Liver (tissue), 9 donors: ENCODE data around the gene CPEB1. TPM values are rescaled to one million over a fixed set of nuclear protein-coding genes. Genes with fewer than 3 reads are reported as not detected.

ENCODE experiments used
- DNase-seq: peaks from one replicate; pipeline ENCODE4 v3.0.0-alpha.2; 2017; ENCODE audit warnings: low spot score
- H3K27ac ChIP-seq, 2 donors: one replicate each; pipeline ENCODE4 v1.7.0; 2013; ENCODE audit warnings: inconsistent platforms in 2 of 2, low read length in 2 of 2, control low read depth in 1 of 2, low read depth in 1 of 2, mild to moderate bottlenecking in 1 of 2
- H3K27me3 ChIP-seq, 4 donors: one replicate each; pipeline versions ENCODE4 v1.6.1 to v1.7.0; 2013; ENCODE audit warnings: low read length in 3 of 4, inconsistent platforms in 1 of 4, mild to moderate bottlenecking in 1 of 4, moderate library complexity in 1 of 4; ENCODE audit not compliant: control insufficient read depth in 4 of 4, insufficient read depth in 4 of 4
- H3K36me3 ChIP-seq, 4 donors: one replicate each; pipeline versions ENCODE4 v1.6.1 to v1.7.0; 2013; ENCODE audit warnings: low read length in 3 of 4, mild to moderate bottlenecking in 3 of 4, low read depth in 1 of 4, moderate library complexity in 1 of 4; ENCODE audit not compliant: control insufficient read depth in 4 of 4, insufficient read depth in 3 of 4
- H3K4me1 ChIP-seq, 4 donors: one replicate each; pipeline versions ENCODE4 v1.6.1 to v1.7.0; 2013; ENCODE audit warnings: low read length in 3 of 4, mild to moderate bottlenecking in 3 of 4, moderate library complexity in 1 of 4; ENCODE audit not compliant: control insufficient read depth in 4 of 4, insufficient read depth in 4 of 4
- H3K4me3 ChIP-seq, 3 donors: one replicate each; pipeline versions ENCODE4 v1.6.1 to v1.7.0; 2013; ENCODE audit warnings: low read length in 3 of 3, control low read depth in 1 of 3, low read depth in 1 of 3, mild to moderate bottlenecking in 1 of 3
- H3K9ac ChIP-seq, 2 donors: one replicate each; pipeline ENCODE4 v1.7.0; 2013; ENCODE audit warnings: low read length in 2 of 2, mild to moderate bottlenecking in 2 of 2, moderate library complexity in 2 of 2, control low read depth in 1 of 2, low read depth in 1 of 2
- H3K9me3 ChIP-seq, 4 donors: one replicate each; pipeline versions ENCODE4 v1.6.1 to v1.7.0; 2013; ENCODE audit warnings: low read length in 3 of 4; ENCODE audit not compliant: control insufficient read depth in 4 of 4
- ATF3 ChIP-seq: IDR thresholded peaks from 2 replicates; pipeline ENCODE4 v1.6.1; 2016; ENCODE audit warnings: antibody characterized with exemption
- CTCF ChIP-seq: fragments of 150-350 bp; IDR thresholded peaks from 2 replicates; pipeline ENCODE4 v1.5.1; 2017; ENCODE audit warnings: improper control_type of control experiment, low read depth, low read length; ENCODE audit not compliant: missing input control
- EGR1 ChIP-seq, 2 donors: IDR thresholded peaks; 2 replicates each; pipeline ENCODE4 v1.6.1; 2016 to 2018; ENCODE audit warnings: antibody characterized with exemption in 2 of 2, low read depth in 2 of 2
- FOXA1 ChIP-seq: IDR thresholded peaks from 2 replicates; pipeline ENCODE4 v1.6.1; 2016; ENCODE audit warnings: antibody characterized with exemption
- FOXA2 ChIP-seq: IDR thresholded peaks from 2 replicates; pipeline ENCODE4 v1.6.1; 2016; ENCODE audit warnings: antibody characterized with exemption
- GABPA ChIP-seq, 2 donors: IDR thresholded peaks in 1 of 2; conservative IDR thresholded peaks in 1 of 2; 2 replicates each; pipeline ENCODE4 v1.6.1; 2016; ENCODE audit warnings: antibody characterized with exemption in 2 of 2, mild to moderate bottlenecking in 1 of 2, moderate library complexity in 1 of 2
- HNF4A ChIP-seq, 2 donors: conservative IDR thresholded peaks; 2 replicates each; pipeline ENCODE4 v1.6.1; 2016; ENCODE audit warnings: antibody characterized with exemption in 2 of 2, mild to moderate bottlenecking in 2 of 2
- HNF4G ChIP-seq: IDR thresholded peaks from 2 replicates; pipeline ENCODE4 v1.6.1; 2016; ENCODE audit warnings: antibody characterized with exemption
- JUND ChIP-seq, 2 donors: IDR thresholded peaks; 2 replicates each; pipeline ENCODE4 v1.6.1; 2016; ENCODE audit warnings: antibody characterized with exemption in 2 of 2
- MAX ChIP-seq: IDR thresholded peaks from 2 replicates; pipeline ENCODE4 v1.6.1; 2016; ENCODE audit warnings: antibody characterized with exemption
- NR2F2 ChIP-seq: IDR thresholded peaks from 2 replicates; pipeline ENCODE4 v1.6.1; 2016; ENCODE audit warnings: antibody characterized with exemption
- RAD21 ChIP-seq, 2 donors: IDR thresholded peaks; 2 replicates each; pipeline ENCODE4 v1.6.1; 2016; ENCODE audit warnings: antibody characterized with exemption in 2 of 2, mild to moderate bottlenecking in 2 of 2
- REST ChIP-seq: IDR thresholded peaks from 2 replicates; pipeline ENCODE4 v1.6.1; 2016; ENCODE audit warnings: antibody characterized with exemption, mild to moderate bottlenecking
- SP1 ChIP-seq: IDR thresholded peaks from 2 replicates; pipeline ENCODE4 v1.6.1; 2018; ENCODE audit warnings: antibody characterized with exemption, mild to moderate bottlenecking
- TAF1 ChIP-seq: conservative IDR thresholded peaks from 2 replicates; pipeline ENCODE4 v1.6.1; 2016; ENCODE audit warnings: antibody characterized with exemption, mild to moderate bottlenecking
- YY1 ChIP-seq: IDR thresholded peaks from 2 replicates; pipeline ENCODE4 v1.6.1; 2016; ENCODE audit warnings: antibody characterized with exemption, mild to moderate bottlenecking
- ZBTB33 ChIP-seq: IDR thresholded peaks from 2 replicates; pipeline ENCODE4 v1.6.1; 2016; ENCODE audit warnings: antibody characterized with exemption
- WGBS: extraction: QIAGEN DNeasy Blood & Tissue Kit; methylation state at CpG from one replicate; pipeline ENCODE4 v1.1.7; 2013; 5-methylcytosine and 5-hydroxymethylcytosine counted together
- polyA plus RNA-seq, 2 donors: library from polyadenylated mRNA; stranded (reverse) in 1 of 2; unstranded in 1 of 2; fragments of 200-250 nt in 1 of 2; fragments of >200 nt in 1 of 2; fragmentation: Nextera tagmentation in 1 of 2; extraction: Ambion mirVana in 1 of 2; gene quantifications; one replicate each; pipeline versions ENCODE4 v1.2.1 to v1.2.3, GENCODE V29; 2013 to 2015
- total RNA-seq, 2 donors: library from RNA; depleted of rRNA; stranded (reverse); fragments of >200 nt; gene quantifications; one replicate each; pipeline ENCODE4 v1.2.3, GENCODE V29; 2014
- donor health status: healthy.
- donor health status: healthy.
- donor health status: healthy.
- donor health status: healthy.
- donor health status: healthy.

The CPEB1 gene
- total and polyA plus RNA-seq, 4 donors = under 0.01 to 0.14 (median 0.05) TPM; not detected in 1

GRCh38 chr15:82689147-82689546 is 42.0 kb upstream of the CPEB1 start:
- no peaks in the 10 kb centered on the region for H3K9me3 ChIP-seq
- no peaks in the 10 kb centered on the region for H3K36me3 ChIP-seq
- H3K4me1 ChIP-seq = no peaks in the 10 kb centered on the region
- no peak overlapping the region for H3K27ac ChIP-seq
- no peak overlapping the region for H3K9ac ChIP-seq
- H3K4me3 ChIP-seq = no peak overlapping the region
- peaks cover 0 to 2% (median 0%) of the 10 kb centered on the region in 4 donors for H3K27me3 ChIP-seq
- no peak for DNase-seq
- TF ChIP-seq YY1 (no peak), GABPA (IDR thresholded peaks at IDR 0.05 in 1 of 2, conservative IDR thresholded peaks at IDR 0.05 in 1 of 2) (no peak), HNF4A (conservative IDR thresholded peaks at IDR 0.05) (no peak), HNF4G (no peak), MAX (no peak)
- 95% methylated on average over 8 of the region's 8 CpGs for WGBS

GRCh38 chr15:82688691-82689090 is 41.5 kb upstream of the CPEB1 start:
- no peak for TF ChIP-seq SP1
- TF ChIP-seq YY1 = no peak
- TF ChIP-seq HNF4A (conservative IDR thresholded peaks at IDR 0.05) = no peak
- TF ChIP-seq EGR1 (IDR thresholded peaks at IDR 0.05; ENCODE audit: low read depth in 2 of 2) = no peak
- TF ChIP-seq FOXA1 = no peak
- TF ChIP-seq MAX = no peak
- TF ChIP-seq HNF4G = no peak
- no peak for TF ChIP-seq FOXA2
- no peak for TF ChIP-seq TAF1
- no peak for TF ChIP-seq CTCF
- TF ChIP-seq ZBTB33 = no peak
- TF ChIP-seq JUND (IDR thresholded peaks at IDR 0.05) = no peak
- no peak for TF ChIP-seq RAD21 (IDR thresholded peaks at IDR 0.05)
- TF ChIP-seq REST = no peak
- no peak for TF ChIP-seq ATF3
- no peak for TF ChIP-seq NR2F2
- no peak overlapping the region for H3K4me3 ChIP-seq
- H3K27me3 ChIP-seq = peaks cover 0 to 2% (median 0%) of the 10 kb centered on the region in 4 donors
- WGBS = 84% methylated on average over 10 of the region's 10 CpGs
- no peaks in the 10 kb centered on the region for H3K36me3 ChIP-seq
- H3K9me3 ChIP-seq = no peaks in the 10 kb centered on the region
- H3K27ac ChIP-seq = no peak overlapping the region
- DNase-seq = no peak
- no peak overlapping the region for H3K9ac ChIP-seq
- no peaks in the 10 kb centered on the region for H3K4me1 ChIP-seq
